IMR-90 (cell line): ENCODE data around the gene CALY.

ENCODE experiments used
- BHLHE40 ChIP-seq: fragments of 150-350 bp; IDR thresholded peaks from 2 replicates; pipeline ENCODE4 v1.6.1; 2016; ENCODE audit warnings: mild to moderate bottlenecking, low read depth, low read length
- CEBPB ChIP-seq: IDR thresholded peaks from 2 replicates; pipeline ENCODE4 v1.6.1; 2012; ENCODE audit warnings: low read depth, low read length, improper control_type of control experiment
- FOS ChIP-seq: fragments of 150-350 bp; IDR thresholded peaks from 2 replicates; pipeline ENCODE4 v1.6.1; 2016; ENCODE audit warnings: low read depth, low read length
- MAFK ChIP-seq: IDR thresholded peaks from 2 replicates; pipeline ENCODE4 v1.6.1; 2012; ENCODE audit warnings: low read depth, low read length, improper control_type of control experiment
- MXI1 ChIP-seq: IDR thresholded peaks from 2 replicates; pipeline ENCODE4 v1.6.1; 2012; ENCODE audit warnings: low read depth, mild to moderate bottlenecking, low read length, moderate library complexity, borderline replicate concordance
- NFE2L2 ChIP-seq: fragments of 150-350 bp; IDR thresholded peaks from 2 replicates; pipeline ENCODE4 v1.6.1; 2016; ENCODE audit warnings: low read depth, mild to moderate bottlenecking, low read length
- POLR2A ChIP-seq: IDR thresholded peaks from 2 replicates; pipeline ENCODE4 v1.6.1; 2012; ENCODE audit warnings: mild to moderate bottlenecking, low read depth, low read length
- RAD21 ChIP-seq: IDR thresholded peaks from 2 replicates; pipeline ENCODE4 v1.6.1; 2012; ENCODE audit warnings: low read length, improper control_type of control experiment
- RCOR1 ChIP-seq: IDR thresholded peaks from 2 replicates; pipeline ENCODE4 v1.6.1; 2012; ENCODE audit warnings: mild to moderate bottlenecking, low read length, improper control_type of control experiment; ENCODE audit not compliant: insufficient replicate concordance
- RFX5 ChIP-seq: IDR thresholded peaks from 2 replicates; pipeline ENCODE4 v1.8.0; 2012; ENCODE audit warnings: low read depth, mild to moderate bottlenecking, low read length, moderate library complexity
- SMC3 ChIP-seq: fragments of 150-350 bp; IDR thresholded peaks from 2 replicates; pipeline ENCODE4 v1.6.1; 2016; ENCODE audit warnings: low read depth, mild to moderate bottlenecking, antibody characterized with exemption, low read length, moderate library complexity
- TF ChIP-seq, protein P1 (sequence below): conservative IDR thresholded peaks from 2 replicates; pipeline ENCODE4 v1.5.1; 2012; ENCODE audit warnings: mild to moderate bottlenecking, low read depth, low read length, improper control_type of control experiment
- TF ChIP-seq, protein P2 (sequence below): fragments of 150-350 bp; IDR thresholded peaks from 2 replicates; pipeline ENCODE4 v1.6.1; 2016; ENCODE audit warnings: low read depth, mild to moderate bottlenecking, low read length, moderate library complexity, borderline replicate concordance
- TF ChIP-seq, protein P3 (sequence below): fragments of 150-350 bp; IDR thresholded peaks from 2 replicates; pipeline ENCODE4 v1.6.1; 2017; ENCODE audit warnings: mild to moderate bottlenecking, antibody characterized with exemption, low read length, low read depth

DNA sequence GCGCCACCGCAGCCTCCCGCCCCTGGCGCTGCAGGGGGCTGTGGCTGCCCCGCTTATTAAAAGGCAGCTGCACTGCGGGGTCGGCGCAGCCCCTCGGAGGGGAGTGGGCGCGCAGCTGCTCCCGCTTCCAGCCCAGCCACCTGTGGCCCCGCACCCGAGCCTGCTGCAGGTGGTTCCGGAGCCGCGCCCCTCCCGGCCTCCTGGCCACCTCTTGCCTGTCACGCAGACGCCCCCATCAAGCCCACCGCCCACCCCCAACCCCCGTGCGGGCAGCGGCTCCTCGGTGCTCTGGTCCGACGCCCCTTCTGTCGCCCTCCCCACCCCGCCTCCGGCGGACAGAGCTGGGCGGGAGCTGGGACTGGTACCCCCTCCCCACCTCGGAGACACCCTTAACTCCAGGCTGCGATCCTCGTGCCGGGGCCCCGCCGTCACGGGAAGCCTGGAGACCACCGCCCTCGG is 549 bp downstream of the CALY start:
- TF ChIP-seq POLR2A (no peak), RCOR1 (no peak), CEBPB (no peak), RFX5 (no peak), MXI1 (no peak), RAD21 (no peak), SMC3 (no peak), BHLHE40 (no peak), FOS (no peak), NFE2L2 (no peak), MAFK (no peak)
- TF ChIP-seq, protein P1, sequence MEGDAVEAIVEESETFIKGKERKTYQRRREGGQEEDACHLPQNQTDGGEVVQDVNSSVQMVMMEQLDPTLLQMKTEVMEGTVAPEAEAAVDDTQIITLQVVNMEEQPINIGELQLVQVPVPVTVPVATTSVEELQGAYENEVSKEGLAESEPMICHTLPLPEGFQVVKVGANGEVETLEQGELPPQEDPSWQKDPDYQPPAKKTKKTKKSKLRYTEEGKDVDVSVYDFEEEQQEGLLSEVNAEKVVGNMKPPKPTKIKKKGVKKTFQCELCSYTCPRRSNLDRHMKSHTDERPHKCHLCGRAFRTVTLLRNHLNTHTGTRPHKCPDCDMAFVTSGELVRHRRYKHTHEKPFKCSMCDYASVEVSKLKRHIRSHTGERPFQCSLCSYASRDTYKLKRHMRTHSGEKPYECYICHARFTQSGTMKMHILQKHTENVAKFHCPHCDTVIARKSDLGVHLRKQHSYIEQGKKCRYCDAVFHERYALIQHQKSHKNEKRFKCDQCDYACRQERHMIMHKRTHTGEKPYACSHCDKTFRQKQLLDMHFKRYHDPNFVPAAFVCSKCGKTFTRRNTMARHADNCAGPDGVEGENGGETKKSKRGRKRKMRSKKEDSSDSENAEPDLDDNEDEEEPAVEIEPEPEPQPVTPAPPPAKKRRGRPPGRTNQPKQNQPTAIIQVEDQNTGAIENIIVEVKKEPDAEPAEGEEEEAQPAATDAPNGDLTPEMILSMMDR = no peak
- TF ChIP-seq, protein P2, sequence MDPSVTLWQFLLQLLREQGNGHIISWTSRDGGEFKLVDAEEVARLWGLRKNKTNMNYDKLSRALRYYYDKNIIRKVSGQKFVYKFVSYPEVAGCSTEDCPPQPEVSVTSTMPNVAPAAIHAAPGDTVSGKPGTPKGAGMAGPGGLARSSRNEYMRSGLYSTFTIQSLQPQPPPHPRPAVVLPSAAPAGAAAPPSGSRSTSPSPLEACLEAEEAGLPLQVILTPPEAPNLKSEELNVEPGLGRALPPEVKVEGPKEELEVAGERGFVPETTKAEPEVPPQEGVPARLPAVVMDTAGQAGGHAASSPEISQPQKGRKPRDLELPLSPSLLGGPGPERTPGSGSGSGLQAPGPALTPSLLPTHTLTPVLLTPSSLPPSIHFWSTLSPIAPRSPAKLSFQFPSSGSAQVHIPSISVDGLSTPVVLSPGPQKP = no peak
- TF ChIP-seq, protein P3, sequence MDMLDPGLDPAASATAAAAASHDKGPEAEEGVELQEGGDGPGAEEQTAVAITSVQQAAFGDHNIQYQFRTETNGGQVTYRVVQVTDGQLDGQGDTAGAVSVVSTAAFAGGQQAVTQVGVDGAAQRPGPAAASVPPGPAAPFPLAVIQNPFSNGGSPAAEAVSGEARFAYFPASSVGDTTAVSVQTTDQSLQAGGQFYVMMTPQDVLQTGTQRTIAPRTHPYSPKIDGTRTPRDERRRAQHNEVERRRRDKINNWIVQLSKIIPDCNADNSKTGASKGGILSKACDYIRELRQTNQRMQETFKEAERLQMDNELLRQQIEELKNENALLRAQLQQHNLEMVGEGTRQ = no peak
